ENCODE measurements around the gene COTL1.
"Not testable (repeated sequence)": the region's sequence is repeated elsewhere in the genome, so short reads cannot be mapped to it uniquely, and the experiment has no call there.

The COTL1 gene

DNA sequence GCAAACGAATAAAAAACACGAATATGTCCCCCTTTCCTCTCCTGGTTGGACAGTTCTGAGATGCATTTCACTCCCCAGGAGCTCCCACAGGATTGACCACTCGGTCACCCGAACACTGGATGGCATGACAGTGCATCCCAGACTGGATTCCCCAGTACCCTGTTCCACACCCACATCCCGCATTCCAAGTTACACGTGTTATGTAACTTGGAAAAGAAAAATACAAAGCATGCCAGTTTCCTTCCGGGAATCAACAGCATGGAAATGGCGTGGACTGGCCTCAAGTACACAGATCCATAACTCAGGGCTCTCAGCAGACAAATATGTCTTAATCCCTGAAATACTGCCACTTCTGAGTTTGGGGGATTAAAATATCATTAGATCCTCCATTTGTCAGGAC lies 17.8 kb upstream of the COTL1 start:
- DNase-seq (ENCODE audit: low read depth): no peak
- no peak for TF ChIP-seq CTCF (IDR thresholded peaks at IDR 0.05; ENCODE audit: control insufficient read depth, insufficient read depth, low read depth, low read length, missing control alignments)
- no peak overlapping the region for H3K4me3 ChIP-seq (ENCODE audit: control insufficient read depth, low read depth, low read length)

DNA sequence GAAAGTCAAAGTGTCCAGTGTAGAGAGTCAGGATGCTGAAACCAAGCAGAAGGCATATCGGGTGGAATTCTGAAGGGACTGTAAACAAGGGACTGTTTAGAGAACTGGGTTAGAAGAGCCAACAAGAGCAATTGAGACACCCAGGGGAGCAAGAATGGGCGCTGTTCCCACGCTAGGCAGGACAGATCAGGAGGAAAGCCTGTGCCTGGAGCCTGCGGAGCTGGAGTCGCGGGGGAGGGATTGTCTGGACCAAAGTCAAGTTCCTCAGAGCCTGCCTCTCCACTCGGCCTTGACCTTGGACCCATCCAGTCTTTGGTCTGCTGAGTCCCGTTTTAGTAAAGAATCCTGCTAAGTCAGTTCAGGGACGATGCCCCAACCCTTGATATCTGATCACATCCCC lies 15.7 kb upstream of the COTL1 start:
- TF ChIP-seq CTCF (IDR thresholded peaks at IDR 0.05; ENCODE audit: control insufficient read depth, insufficient read depth, low read depth, low read length, missing control alignments): no peak
- no peak for DNase-seq (ENCODE audit: low read depth)
- H3K4me3 ChIP-seq (ENCODE audit: control insufficient read depth, low read depth, low read length): no peak overlapping the region

GRCh38 chr16:84632862-84633261 lies 15.0 kb upstream of the COTL1 start:
- DNase-seq (ENCODE audit: low read depth); H3K4me3 ChIP-seq (ENCODE audit: control insufficient read depth, low read depth, low read length): not testable (repeated sequence)

GRCh38 chr16:84631886-84632285 lies 14.0 kb upstream of the COTL1 start:
- no peak overlapping the region for H3K4me3 ChIP-seq (ENCODE audit: control insufficient read depth, low read depth, low read length)
- DNase-seq (ENCODE audit: low read depth): no peak
- TF ChIP-seq CTCF (IDR thresholded peaks at IDR 0.05; ENCODE audit: control insufficient read depth, insufficient read depth, low read depth, low read length, missing control alignments): no peak

DNA sequence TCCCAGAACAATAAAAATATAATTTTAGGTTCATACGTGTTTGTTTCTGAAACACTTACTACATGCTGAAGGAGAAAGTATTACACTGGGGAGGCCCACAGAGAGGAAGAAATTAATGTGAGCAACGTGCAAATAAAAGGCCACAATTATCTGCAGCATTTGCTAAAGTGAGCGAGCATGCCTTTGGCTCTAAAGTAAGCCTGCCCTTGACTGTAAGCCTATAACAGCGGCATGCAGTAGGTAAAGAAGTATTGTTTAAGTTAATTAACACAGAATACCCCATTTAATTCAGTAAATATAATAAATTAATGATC lies 13.2 kb upstream of the COTL1 start:
- TF ChIP-seq CTCF (IDR thresholded peaks at IDR 0.05; ENCODE audit: control insufficient read depth, insufficient read depth, low read depth, low read length, missing control alignments): no peak
- H3K4me3 ChIP-seq (ENCODE audit: control insufficient read depth, low read depth, low read length): no peak overlapping the region
- no peak for DNase-seq (ENCODE audit: low read depth)

DNA sequence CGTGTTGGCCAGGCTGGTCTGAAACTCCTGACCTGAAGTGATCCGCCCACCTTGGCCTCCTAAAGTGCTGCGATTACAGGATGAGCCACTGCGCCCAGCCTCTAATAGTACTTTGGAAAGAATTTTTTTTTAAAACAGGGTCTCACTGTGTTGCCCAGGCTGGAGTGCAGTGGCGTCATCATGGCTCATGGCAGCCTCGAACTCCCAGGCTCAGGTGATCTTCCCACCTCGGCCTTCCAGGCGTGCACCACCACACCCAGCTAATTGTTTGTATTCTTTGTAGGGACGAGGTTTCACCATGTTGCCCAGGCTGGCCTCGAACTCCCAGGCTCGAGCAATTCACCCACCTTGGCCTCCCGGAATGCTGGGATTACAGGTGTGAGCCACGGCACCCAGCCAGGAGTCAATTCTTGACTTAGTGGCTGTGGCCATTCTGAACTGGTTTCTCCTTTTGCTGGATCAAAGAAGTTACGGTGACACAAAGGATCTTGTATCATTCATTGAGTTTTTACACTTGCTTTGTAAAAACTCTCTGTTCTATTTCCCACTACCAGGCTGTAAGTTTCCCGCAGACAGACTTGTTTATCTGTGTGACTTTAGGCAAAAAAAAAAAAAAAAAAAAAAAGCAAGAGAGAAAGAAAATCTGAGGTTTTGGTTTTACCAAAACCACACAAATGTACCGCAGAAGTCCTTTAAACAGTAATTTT lies 12.7 kb upstream of the COTL1 start:
- no peak for TF ChIP-seq CTCF (IDR thresholded peaks at IDR 0.05; ENCODE audit: control insufficient read depth, insufficient read depth, low read depth, low read length, missing control alignments)
- H3K4me3 ChIP-seq (ENCODE audit: control insufficient read depth, low read depth, low read length): no peak overlapping the region
- no peak for DNase-seq (ENCODE audit: low read depth)

- DNase-seq (ENCODE audit: low read depth): no peak
- no peak for TF ChIP-seq CTCF (IDR thresholded peaks at IDR 0.05; ENCODE audit: control insufficient read depth, insufficient read depth, low read depth, low read length, missing control alignments)
- H3K4me3 ChIP-seq (ENCODE audit: control insufficient read depth, low read depth, low read length): no peak overlapping the region
Observed at GRCh38 chr16:84630009-84630408, 12.1 kb upstream of the COTL1 start.
